Endothelial cell of umbilical vein (primary cell): ENCODE results near the gene LYRM4.

ENCODE experiments used
- EZH2 ChIP-seq: IDR thresholded peaks from 2 replicates; pipeline ENCODE4 v1.6.1; 2012; ENCODE audit warnings: borderline replicate concordance, low read depth, mild to moderate bottlenecking, moderate library complexity, low read length, inconsistent platforms; ENCODE audit not compliant: severe bottlenecking
- JUN ChIP-seq: IDR thresholded peaks from 2 replicates; pipeline ENCODE4 v1.6.1; 2011; ENCODE audit warnings: borderline replicate concordance, low read depth; ENCODE audit not compliant: insufficient read length, insufficient read depth
- MYC ChIP-seq: IDR thresholded peaks from one replicate; pipeline ENCODE4 v1.6.1; 2011; ENCODE audit warnings: mild to moderate bottlenecking, low read depth, low read length
- POLR2A ChIP-seq: IDR thresholded peaks from 2 replicates; pipeline ENCODE4 v1.6.1; 2012; ENCODE audit warnings: low read depth, mild to moderate bottlenecking, control low read depth, low read length
- POLR2AphosphoS5 ChIP-seq: IDR thresholded peaks from 2 replicates; pipeline ENCODE4 v1.6.1; 2012; ENCODE audit warnings: low read depth, mild to moderate bottlenecking, control low read depth, low read length, moderate library complexity; ENCODE audit not compliant: insufficient read depth
- TF ChIP-seq, protein P1 (sequence below), 2 donors: IDR thresholded peaks; 1 replicate in 1 of 2; 2 replicates in 1 of 2; pipeline ENCODE4 v1.5.1; 2011; ENCODE audit warnings: low read length in 2 of 2, mild to moderate bottlenecking in 2 of 2, moderate library complexity in 2 of 2, control low read depth in 1 of 2, inconsistent platforms in 1 of 2, low read depth in 1 of 2; ENCODE audit not compliant: insufficient read depth in 1 of 2; ENCODE audit errors: extremely low read depth in 1 of 2
- TF ChIP-seq, protein P2 (sequence below): IDR thresholded peaks from 2 replicates; pipeline ENCODE4 v1.6.1; 2011; ENCODE audit not compliant: insufficient read depth, insufficient read length

DNA sequence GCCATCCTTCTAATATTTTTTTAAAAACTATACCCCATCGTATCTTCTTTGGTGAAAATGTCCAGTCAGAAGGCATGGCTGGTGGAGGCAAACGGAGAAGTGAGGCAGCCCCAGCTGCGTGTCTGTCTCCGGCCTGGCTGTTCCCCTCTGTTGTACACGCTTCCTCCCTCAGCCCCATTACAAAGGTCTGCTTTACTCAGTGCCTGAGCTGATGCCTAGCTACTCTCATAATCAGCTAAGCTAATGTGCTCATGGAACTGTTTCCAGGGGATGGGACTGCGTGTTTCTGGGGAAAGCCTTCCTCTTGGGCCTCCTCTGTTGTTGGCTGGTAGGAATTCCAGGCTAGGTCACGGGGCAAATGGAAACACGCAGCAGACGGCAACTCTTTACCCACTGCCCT, 108.3 kb downstream of the LYRM4 start:
- TF ChIP-seq POLR2A, result no peak
- TF ChIP-seq, protein P1, sequence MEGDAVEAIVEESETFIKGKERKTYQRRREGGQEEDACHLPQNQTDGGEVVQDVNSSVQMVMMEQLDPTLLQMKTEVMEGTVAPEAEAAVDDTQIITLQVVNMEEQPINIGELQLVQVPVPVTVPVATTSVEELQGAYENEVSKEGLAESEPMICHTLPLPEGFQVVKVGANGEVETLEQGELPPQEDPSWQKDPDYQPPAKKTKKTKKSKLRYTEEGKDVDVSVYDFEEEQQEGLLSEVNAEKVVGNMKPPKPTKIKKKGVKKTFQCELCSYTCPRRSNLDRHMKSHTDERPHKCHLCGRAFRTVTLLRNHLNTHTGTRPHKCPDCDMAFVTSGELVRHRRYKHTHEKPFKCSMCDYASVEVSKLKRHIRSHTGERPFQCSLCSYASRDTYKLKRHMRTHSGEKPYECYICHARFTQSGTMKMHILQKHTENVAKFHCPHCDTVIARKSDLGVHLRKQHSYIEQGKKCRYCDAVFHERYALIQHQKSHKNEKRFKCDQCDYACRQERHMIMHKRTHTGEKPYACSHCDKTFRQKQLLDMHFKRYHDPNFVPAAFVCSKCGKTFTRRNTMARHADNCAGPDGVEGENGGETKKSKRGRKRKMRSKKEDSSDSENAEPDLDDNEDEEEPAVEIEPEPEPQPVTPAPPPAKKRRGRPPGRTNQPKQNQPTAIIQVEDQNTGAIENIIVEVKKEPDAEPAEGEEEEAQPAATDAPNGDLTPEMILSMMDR (IDR thresholded peaks at IDR 0.05; ENCODE audit: extremely low read depth in 1 of 2, insufficient read depth in 1 of 2, low read depth in 1 of 2, low read length in 2 of 2), result no peak
- no peak for TF ChIP-seq POLR2AphosphoS5
- no peak for TF ChIP-seq JUN
- TF ChIP-seq EZH2, result no peak
- TF ChIP-seq, protein P2, sequence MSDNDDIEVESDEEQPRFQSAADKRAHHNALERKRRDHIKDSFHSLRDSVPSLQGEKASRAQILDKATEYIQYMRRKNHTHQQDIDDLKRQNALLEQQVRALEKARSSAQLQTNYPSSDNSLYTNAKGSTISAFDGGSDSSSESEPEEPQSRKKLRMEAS, result no peak
- TF ChIP-seq MYC, result no peak
